Bronchial epithelial cell (primary cell): ENCODE measurements around the gene ZKSCAN8. TPM values are rescaled to one million over a fixed set of nuclear protein-coding genes. Genes with fewer than 3 reads are reported as not detected.

ENCODE experiments used
- DNase-seq: peaks from one replicate; pipeline ENCODE4 v3.0.0-alpha.2; 2010; ENCODE audit warnings: low read depth
- FAIRE-seq: peaks from 2 replicates; lab custom pipeline; 2011; peaks lifted over from hg19 to GRCh38; lab: Jason Lieb, UNC
- H3K27me3 ChIP-seq: 2 replicates; pipeline ENCODE4 v1.5.1; 2011; ENCODE audit warnings: low read length; ENCODE audit not compliant: control insufficient read depth, insufficient read depth
- H3K36me3 ChIP-seq: 2 replicates; pipeline ENCODE4 v1.5.1; 2011; ENCODE audit warnings: low read length; ENCODE audit not compliant: control insufficient read depth, insufficient read depth
- H3K4me3 ChIP-seq: 2 replicates; pipeline ENCODE4 v1.5.1; 2011; ENCODE audit warnings: mild to moderate bottlenecking, low read depth, low read length, control low read depth
- CTCF ChIP-seq: IDR thresholded peaks from 2 replicates; pipeline ENCODE4 v1.5.1; 2011; ENCODE audit warnings: mild to moderate bottlenecking, moderate library complexity, low read length, control low read depth, inconsistent platforms; ENCODE audit not compliant: insufficient read depth, severe bottlenecking
- total RNA-seq: library from RNA; depleted of rRNA; stranded (reverse); fragments of >200 nt; gene quantifications from 2 replicates; pipeline ENCODE4 v1.2.1, GENCODE V29; 2014

Gene ZKSCAN8
- total RNA-seq, 1 donor from 2014 or later: 9.7 TPM

- TF ChIP-seq CTCF: no peak
- H3K4me3 ChIP-seq: no peak overlapping the region
- H3K27me3 ChIP-seq: no peaks in the 10 kb centered on the region
- no peak for DNase-seq
- H3K36me3 ChIP-seq: no peaks in the 10 kb centered on the region
- no peak for FAIRE-seq
Measured at GRCh38 chr6:28160233-28160632, 18.6 kb downstream of the ZKSCAN8 start.

GRCh38 chr6:28161410-28162079, 19.9 kb downstream of the ZKSCAN8 start:
- Histone ChIP-seq H3K4me3 (peak overlapping the region; percentile 63), H3K27me3 (no peaks in the 10 kb centered on the region), H3K36me3 (no peaks in the 10 kb centered on the region)
- no peak for FAIRE-seq
- TF ChIP-seq CTCF: no peak
- DNase-seq: peak; percentile 52

GRCh38 chr6:28165563-28165962, 23.9 kb downstream of the ZKSCAN8 start:
- no peak overlapping the region for H3K4me3 ChIP-seq
- no peaks in the 10 kb centered on the region for H3K36me3 ChIP-seq
- no peak for TF ChIP-seq CTCF
- no peaks in the 10 kb centered on the region for H3K27me3 ChIP-seq
- FAIRE-seq (no peak), DNase-seq (no peak)

GRCh38 chr6:28167068-28167467, 25.4 kb downstream of the ZKSCAN8 start:
- peak; percentile 77 for DNase-seq
- TF ChIP-seq CTCF: no peak
- Histone ChIP-seq H3K36me3 (no peaks in the 10 kb centered on the region), H3K4me3 (no peak overlapping the region), H3K27me3 (no peaks in the 10 kb centered on the region)
- no peak for FAIRE-seq

GRCh38 chr6:28167926-28168325, 26.2 kb downstream of the ZKSCAN8 start:
- DNase-seq (no peak), FAIRE-seq (no peak)
- no peak for TF ChIP-seq CTCF
- H3K4me3 ChIP-seq: no peak overlapping the region
- no peaks in the 10 kb centered on the region for H3K27me3 ChIP-seq
- no peaks in the 10 kb centered on the region for H3K36me3 ChIP-seq

GRCh38 chr6:28171271-28171670, 29.6 kb downstream of the ZKSCAN8 start:
- no peak for TF ChIP-seq CTCF
- no peaks in the 10 kb centered on the region for H3K27me3 ChIP-seq
- FAIRE-seq: no peak

More at GRCh38 chr6:28171271-28171670, 29.6 kb downstream of the ZKSCAN8 start:
- DNase-seq: no peak
- Histone ChIP-seq H3K4me3 (no peak overlapping the region), H3K36me3 (no peaks in the 10 kb centered on the region)
